Effector CD8-positive, alpha-beta T cell (primary cell): Measurements from ENCODE around the gene PAM16.

Experiments used
- DNase-seq: peaks from one replicate; lab custom pipeline; 2025; lab: John Stamatoyannopoulos, UW

Gene PAM16

GRCh38 chr16:4298761-4299522 lies 52.2 kb downstream of the PAM16 start:
- no peak for DNase-seq

GRCh38 chr16:4297480-4297879 lies 53.6 kb downstream of the PAM16 start:
- no peak for DNase-seq

- DNase-seq, result no peak
Measured at GRCh38 chr16:4295581-4295980, 55.5 kb downstream of the PAM16 start.

- DNase-seq, result no peak
Measured at GRCh38 chr16:4293822-4294457, 57.2 kb downstream of the PAM16 start.

GRCh38 chr16:4293181-4293716 lies 57.9 kb downstream of the PAM16 start:
- no peak for DNase-seq

GRCh38 chr16:4291699-4292098 lies 59.4 kb downstream of the PAM16 start:
- no peak for DNase-seq
